HepG2 (cell line): ENCODE measurements around the gene P2RY2. TPM values are rescaled to one million over a fixed set of nuclear protein-coding genes. Genes with fewer than 3 reads are reported as not detected.

ENCODE experiments used
- ATAC-seq: fragments of 200-7000 bp; cut with Tn5 transposase; 3 replicates; pipeline ENCODE4 v1.9.1; 2020; ENCODE audit warnings: mild to moderate bottlenecking, moderate library complexity
- BruUV-seq: library from RNA; stranded (reverse); fragments of 400-500 nt; replicated peaks from 2 replicates; lab custom pipeline; 2021; lab: Mats Ljungman, UMichigan
- CTCF ChIA-PET: fragments of 300-600 bp; formaldehyde crosslinking; extraction: SDS; loops from one replicate; lab custom pipeline; 2021; ENCODE audit warnings: low total read pairs, inconsistent platforms, low intra/inter-chr PET ratio; lab: Yijun Ruan, JAX
- POLR2A ChIA-PET: fragments of 350-600 bp; sonication (Branson Sonifier 250); formaldehyde crosslinking; loops from one replicate; lab custom pipeline; 2020; ENCODE audit warnings: antibody characterized with exemption, inconsistent platforms; lab: Yijun Ruan, JAX
- DNase-seq: peaks from one replicate; pipeline ENCODE4 v3.0.0-alpha.2; 2015; ENCODE audit warnings: low spot score
- FAIRE-seq: peaks from 3 replicates; lab custom pipeline; 2011; peaks lifted over from hg19 to GRCh38; lab: Jason Lieb, UNC
- H2AFZ ChIP-seq: one replicate; pipeline ENCODE4 v1.6.1; 2011; ENCODE audit warnings: low read length, inconsistent platforms
- H3K27ac ChIP-seq: fragments of 300-600 bp; 3 replicates; pipeline ENCODE4 v1.8.0; 2011; ENCODE audit warnings: mixed run types, mild to moderate bottlenecking, mixed read lengths, low read length, inconsistent platforms; ENCODE audit not compliant: insufficient read depth; ENCODE audit errors: extremely low read length
- H3K27me3 ChIP-seq, 2 experiments: fragments of 200-600 bp in 1 of 2; 2 replicates in 1 of 2; 3 replicates in 1 of 2; pipeline versions ENCODE4 v1.6.0 to v1.8.0; 2011; ENCODE audit warnings: low read length in 2 of 2, mild to moderate bottlenecking in 2 of 2, moderate library complexity in 2 of 2, inconsistent platforms in 1 of 2; ENCODE audit not compliant: insufficient read depth in 2 of 2, control insufficient read depth in 1 of 2
- H3K36me3 ChIP-seq, 2 experiments: fragments of 200-600 bp in 1 of 2; replicated peaks in 1 of 2; 2 replicates in 1 of 2; 3 replicates in 1 of 2; pipeline versions ENCODE4 v1.5.1 to v1.8.0; 2011; ENCODE audit warnings: low read length in 2 of 2, inconsistent platforms in 1 of 2; ENCODE audit not compliant: insufficient read depth in 2 of 2, control insufficient read depth in 1 of 2
- H3K4me1 ChIP-seq: 2 replicates; pipeline ENCODE4 v1.5.1; 2012; ENCODE audit warnings: low read length, inconsistent platforms; ENCODE audit not compliant: insufficient read depth
- H3K4me2 ChIP-seq: 2 replicates; pipeline ENCODE4 v1.6.0; 2011; ENCODE audit warnings: low read depth, low read length, inconsistent platforms
- H3K4me3 ChIP-seq, 3 experiments: fragments of 200-600 bp in 1 of 3; sonication (generic), shearing (Covaris generic) in 1 of 3; replicated peaks in 1 of 3; 2 replicates each; pipeline ENCODE4 v1.5.1; 2011 to 2016; ENCODE audit warnings: low read length in 3 of 3, inconsistent platforms in 2 of 3, low read depth in 2 of 3, mild to moderate bottlenecking in 2 of 3, control low read depth in 1 of 3, mixed read lengths in 1 of 3; ENCODE audit not compliant: insufficient read depth in 1 of 3
- H3K79me2 ChIP-seq: one replicate; pipeline ENCODE4 v1.6.1; 2011; ENCODE audit warnings: low read length, inconsistent platforms; ENCODE audit not compliant: insufficient read depth
- H3K9ac ChIP-seq: 2 replicates; pipeline ENCODE4 v1.6.0; 2011; ENCODE audit warnings: mild to moderate bottlenecking, low read depth, low read length, inconsistent platforms; ENCODE audit not compliant: insufficient read depth
- H3K9me3 ChIP-seq: 2 replicates; pipeline ENCODE4 v1.5.1; 2012; ENCODE audit warnings: mild to moderate bottlenecking, low read length
- H4K20me1 ChIP-seq: 2 replicates; pipeline ENCODE4 v1.6.0; 2011; ENCODE audit warnings: inconsistent platforms, mild to moderate bottlenecking, low read length, moderate library complexity; ENCODE audit not compliant: insufficient read depth
- CENPT ChIP-seq: sonication (generic); formaldehyde crosslinking; IDR thresholded peaks from 2 replicates; pipeline ENCODE4 v1.8.0; 2022; ENCODE audit warnings: low read depth, mild to moderate bottlenecking, moderate library complexity, missing genetic modification reagents
- DNMT1 ChIP-seq: sonication (generic); formaldehyde crosslinking; IDR thresholded peaks from 2 replicates; pipeline ENCODE4 v1.5.1; 2020; ENCODE audit warnings: mild to moderate bottlenecking, missing genetic modification reagents
- GABPA ChIP-seq, 2 experiments: IDR thresholded peaks; 2 replicates each; pipeline ENCODE4 v1.6.1; 2011 to 2016; ENCODE audit warnings: low read depth in 2 of 2, low read length in 1 of 2, missing biosample characterization in 1 of 2, missing genetic modification characterization in 1 of 2
- GPN1 ChIP-seq: sonication (generic); formaldehyde crosslinking; IDR thresholded peaks from 2 replicates; pipeline ENCODE4 v1.5.1; 2020; ENCODE audit warnings: missing genetic modification reagents, borderline replicate concordance
- MXI1 ChIP-seq: IDR thresholded peaks from 3 replicates; pipeline ENCODE4 v1.6.1; 2012; ENCODE audit warnings: low read depth, low read length, inconsistent platforms, borderline replicate concordance
- MZF1 ChIP-seq: sonication (generic); formaldehyde crosslinking; IDR thresholded peaks from 2 replicates; pipeline ENCODE4 v1.8.1; 2023; ENCODE audit warnings: mild to moderate bottlenecking, missing genetic modification reagents, borderline replicate concordance
- NPAS2 ChIP-seq: sonication (generic); formaldehyde crosslinking; IDR thresholded peaks from 2 replicates; pipeline ENCODE4 v1.8.0; 2022; ENCODE audit warnings: mild to moderate bottlenecking, missing genetic modification reagents, borderline replicate concordance
- SRY ChIP-seq: sonication (generic); formaldehyde crosslinking; IDR thresholded peaks from 2 replicates; pipeline ENCODE4 v1.8.0; 2022; ENCODE audit warnings: mild to moderate bottlenecking, missing genetic modification reagents
- ZNF546 ChIP-seq: sonication (generic); formaldehyde crosslinking; conservative IDR thresholded peaks from 2 replicates; pipeline ENCODE4 v1.8.1; 2023; ENCODE audit warnings: mild to moderate bottlenecking, missing genetic modification reagents
- WGBS: methylation state at CpG from one replicate; pipeline ENCODE4 v1.1.6; 2017; ENCODE audit warnings: low lambda C conversion rate; 5-methylcytosine and 5-hydroxymethylcytosine counted together
- in situ Hi-C: cut with HindIII; loops from 2 replicates; pipeline ENCODE4 v1.10.0; 2017; ENCODE audit warnings: low pct_unique_long_range_greater_than_20kb; ENCODE audit not compliant: extremely low pct_ligation_motif_present
- intact Hi-C: fragments of 100-400 bp; cut with micrococcal nuclease; formaldehyde crosslinking; loops from one replicate; pipeline ENCODE4 v1.10.0; 2022; ENCODE audit not compliant: unreplicated experiment
- polyA plus RNA-seq, 8 experiments: library from polyadenylated mRNA; depleted of rRNA in 3 of 8; stranded (reverse) in 7 of 8; unstranded in 1 of 8; fragments of >200 nt; fragmentation: Illumina TruSeq in 4 of 8; extraction: Trizol in 4 of 8; gene quantifications; 2 replicates each; pipeline versions ENCODE4 v1.2.1 to v1.2.3, GENCODE V29; 2011 to 2016; ENCODE audit warnings: low read depth in 4 of 8, missing spikeins in 1 of 8, mixed read lengths in 1 of 8; ENCODE audit not compliant: insufficient read depth in 1 of 8
- total RNA-seq, 5 experiments: library from RNA; depleted of rRNA; stranded (reverse); fragments of >200 nt; fragmentation: Illumina TruSeq; extraction: Trizol; gene quantifications; 2 replicates each; pipeline ENCODE4 v1.2.3, GENCODE V29; 2016; ENCODE audit warnings: low read depth in 1 of 5
- TF ChIP-seq, protein P1 (sequence below): sonication (generic); formaldehyde crosslinking; IDR thresholded peaks from 2 replicates; pipeline ENCODE4 v1.4.0; 2020; ENCODE audit warnings: missing genetic modification reagents, borderline replicate concordance

Gene P2RY2
- total and polyA plus RNA-seq, 2 of the 13 experiments (the other 11 are each of a cell fraction or from before 2014, with no cell fraction given): 0.95 to 3.1 TPM

DNA sequence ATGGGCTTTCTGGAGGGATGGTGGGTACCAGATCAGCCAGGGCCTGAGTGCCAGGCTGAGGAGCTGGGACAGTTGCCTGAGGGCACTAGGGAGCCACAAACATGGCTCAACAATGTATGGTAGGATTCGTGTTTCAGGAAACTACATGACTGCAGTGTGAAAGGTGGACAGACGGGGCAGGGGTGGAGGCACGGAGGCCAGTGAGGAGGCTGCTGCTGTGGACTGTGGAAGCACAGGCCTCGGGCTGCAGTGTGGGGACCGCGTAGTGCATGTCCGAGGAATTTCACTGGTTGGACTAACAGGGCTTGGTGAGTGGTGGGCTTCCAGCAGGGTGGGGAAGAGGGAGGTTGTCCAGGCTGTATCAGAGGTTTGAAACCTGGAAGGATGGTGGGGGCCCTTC is 7.8 kb downstream of the P2RY2 start (continued):
- no peak for TF ChIP-seq MXI1
- TF ChIP-seq DNMT1: no peak
- TF ChIP-seq SRY (CRISPR knock-in tag): no peak
- no peak for TF ChIP-seq GABPA (IDR thresholded peaks at IDR 0.05; ENCODE audit: low read depth, low read length)
- no peak for TF ChIP-seq GABPA (CRISPR knock-in tag; IDR thresholded peaks at IDR 0.05; ENCODE audit: low read depth)
- TF ChIP-seq NPAS2 (CRISPR knock-in tag): no peak
- TF ChIP-seq GPN1 (CRISPR knock-in tag): no peak
- no peak for TF ChIP-seq MZF1
- TF ChIP-seq CENPT (CRISPR knock-in tag): no peak
- no peak for TF ChIP-seq ZNF546 (CRISPR knock-in tag)
- TF ChIP-seq, all 625 proteins: peak for 0

DNA sequence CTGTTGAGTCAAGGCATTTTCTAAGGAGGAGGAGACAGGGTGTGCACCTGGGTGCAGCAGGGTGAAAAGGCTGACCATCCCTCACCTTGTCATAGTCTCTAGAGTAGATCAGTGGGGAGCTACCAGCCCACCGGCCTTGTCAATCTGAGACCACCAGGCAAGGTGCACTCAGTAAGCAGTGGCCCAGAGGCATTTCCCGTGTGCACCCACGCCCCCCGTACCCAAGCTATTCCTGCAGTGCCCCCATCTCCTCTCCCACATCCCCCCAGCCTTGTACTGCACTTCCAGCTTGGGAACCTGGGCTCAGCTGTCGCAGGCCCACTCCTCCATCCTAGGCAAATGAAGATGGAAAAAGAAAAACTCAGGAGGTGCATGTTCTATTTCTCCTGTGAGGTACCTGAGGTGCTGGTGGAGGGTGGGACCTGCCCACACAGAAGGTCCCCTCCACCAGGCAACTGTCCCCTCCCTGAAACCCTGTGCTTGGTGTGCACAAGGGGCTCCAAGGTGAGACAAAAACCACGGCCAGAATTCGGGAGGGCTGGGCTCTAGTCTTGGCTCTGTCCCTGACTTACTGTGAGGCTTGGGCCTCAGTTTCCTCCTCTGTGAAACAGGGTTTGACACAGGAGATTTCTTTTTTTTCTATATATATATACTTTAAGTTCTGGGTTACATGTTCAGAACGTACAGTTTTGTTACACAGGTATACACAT is 8.4 kb downstream of the P2RY2 start:
- H3K9ac ChIP-seq: no peak overlapping the region
- DNase-seq (no peak), FAIRE-seq (no peak), ATAC-seq (no peak)
- peaks cover 20% of the 10 kb centered on the region for H3K4me1 ChIP-seq
- POLR2A ChIA-PET: no interaction called here
- no peak overlapping the region for H2AFZ ChIP-seq
- CTCF ChIA-PET: no interaction called here
- no peaks in the 10 kb centered on the region for H4K20me1 ChIP-seq
- H3K9me3 ChIP-seq: no peaks in the 10 kb centered on the region
- in situ Hi-C loops (no loop called here), intact Hi-C loops (no loop called here)
- no peaks in the 10 kb centered on the region for H3K36me3 ChIP-seq
- TF ChIP-seq, protein P1, sequence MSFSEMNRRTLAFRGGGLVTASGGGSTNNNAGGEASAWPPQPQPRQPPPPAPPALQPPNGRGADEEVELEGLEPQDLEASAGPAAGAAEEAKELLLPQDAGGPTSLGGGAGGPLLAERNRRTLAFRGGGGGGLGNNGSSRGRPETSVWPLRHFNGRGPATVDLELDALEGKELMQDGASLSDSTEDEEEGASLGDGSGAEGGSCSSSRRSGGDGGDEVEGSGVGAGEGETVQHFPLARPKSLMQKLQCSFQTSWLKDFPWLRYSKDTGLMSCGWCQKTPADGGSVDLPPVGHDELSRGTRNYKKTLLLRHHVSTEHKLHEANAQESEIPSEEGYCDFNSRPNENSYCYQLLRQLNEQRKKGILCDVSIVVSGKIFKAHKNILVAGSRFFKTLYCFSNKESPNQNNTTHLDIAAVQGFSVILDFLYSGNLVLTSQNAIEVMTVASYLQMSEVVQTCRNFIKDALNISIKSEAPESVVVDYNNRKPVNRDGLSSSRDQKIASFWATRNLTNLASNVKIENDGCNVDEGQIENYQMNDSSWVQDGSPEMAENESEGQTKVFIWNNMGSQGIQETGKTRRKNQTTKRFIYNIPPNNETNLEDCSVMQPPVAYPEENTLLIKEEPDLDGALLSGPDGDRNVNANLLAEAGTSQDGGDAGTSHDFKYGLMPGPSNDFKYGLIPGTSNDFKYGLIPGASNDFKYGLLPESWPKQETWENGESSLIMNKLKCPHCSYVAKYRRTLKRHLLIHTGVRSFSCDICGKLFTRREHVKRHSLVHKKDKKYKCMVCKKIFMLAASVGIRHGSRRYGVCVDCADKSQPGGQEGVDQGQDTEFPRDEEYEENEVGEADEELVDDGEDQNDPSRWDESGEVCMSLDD (CRISPR knock-in tag): no peak
- H3K4me3 ChIP-seq: no peak overlapping the region
- no peak overlapping the region for H3K4me2 ChIP-seq
- H3K79me2 ChIP-seq: no peaks in the 10 kb centered on the region
- 54% methylated on average over 7 of the region's 8 CpGs for WGBS
- peaks cover 0 to 4% of the 10 kb centered on the region in 2 experiments; a peak in 2 of 5 replicates for H3K27me3 ChIP-seq
- no peak overlapping the region for H3K27ac ChIP-seq
- BruUV-seq: no TSS peak
